ENCODE measurements around the gene PTPRH. TPM values are rescaled to one million over a fixed set of nuclear protein-coding genes. Genes with fewer than 3 reads are reported as not detected.

PTPRH gene
- total RNA-seq, 1 donor from 2014 or later = 2.1 TPM

DNA sequence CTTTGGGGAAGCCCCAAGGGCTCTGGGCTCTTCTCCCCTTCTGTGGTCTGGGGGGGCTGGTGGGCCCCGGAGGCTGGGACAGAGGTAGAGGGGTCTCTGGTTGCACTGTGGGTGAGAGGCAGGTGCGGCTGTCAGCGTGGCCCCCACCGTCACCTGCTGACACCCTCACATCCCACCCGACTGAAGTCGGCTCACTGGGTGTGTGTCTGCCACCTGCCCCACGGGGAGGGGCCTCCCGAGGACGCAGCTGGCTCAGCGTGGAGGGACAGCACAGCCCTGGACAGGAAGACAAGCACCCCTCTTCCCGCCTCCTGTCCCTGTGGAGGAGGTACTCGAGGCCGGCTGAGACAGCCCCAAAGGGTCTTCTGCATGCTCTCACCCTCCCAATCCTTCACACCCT, 21.5 kb upstream of the PTPRH start:
- Histone ChIP-seq H3K27me3 (ENCODE audit: control insufficient read depth, insufficient read depth, low read length) (no peaks in the 10 kb centered on the region), H3K36me3 (ENCODE audit: control insufficient read depth, insufficient read depth, low read length) (no peaks in the 10 kb centered on the region), H3K4me3 (ENCODE audit: low read depth, low read length) (no peak overlapping the region)
- DNase-seq (ENCODE audit: low read depth) = no peak
- TF ChIP-seq, protein P1, sequence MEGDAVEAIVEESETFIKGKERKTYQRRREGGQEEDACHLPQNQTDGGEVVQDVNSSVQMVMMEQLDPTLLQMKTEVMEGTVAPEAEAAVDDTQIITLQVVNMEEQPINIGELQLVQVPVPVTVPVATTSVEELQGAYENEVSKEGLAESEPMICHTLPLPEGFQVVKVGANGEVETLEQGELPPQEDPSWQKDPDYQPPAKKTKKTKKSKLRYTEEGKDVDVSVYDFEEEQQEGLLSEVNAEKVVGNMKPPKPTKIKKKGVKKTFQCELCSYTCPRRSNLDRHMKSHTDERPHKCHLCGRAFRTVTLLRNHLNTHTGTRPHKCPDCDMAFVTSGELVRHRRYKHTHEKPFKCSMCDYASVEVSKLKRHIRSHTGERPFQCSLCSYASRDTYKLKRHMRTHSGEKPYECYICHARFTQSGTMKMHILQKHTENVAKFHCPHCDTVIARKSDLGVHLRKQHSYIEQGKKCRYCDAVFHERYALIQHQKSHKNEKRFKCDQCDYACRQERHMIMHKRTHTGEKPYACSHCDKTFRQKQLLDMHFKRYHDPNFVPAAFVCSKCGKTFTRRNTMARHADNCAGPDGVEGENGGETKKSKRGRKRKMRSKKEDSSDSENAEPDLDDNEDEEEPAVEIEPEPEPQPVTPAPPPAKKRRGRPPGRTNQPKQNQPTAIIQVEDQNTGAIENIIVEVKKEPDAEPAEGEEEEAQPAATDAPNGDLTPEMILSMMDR (IDR thresholded peaks at IDR 0.05; ENCODE audit: insufficient read depth, low read length, poor library complexity, severe bottlenecking) = no peak

DNA sequence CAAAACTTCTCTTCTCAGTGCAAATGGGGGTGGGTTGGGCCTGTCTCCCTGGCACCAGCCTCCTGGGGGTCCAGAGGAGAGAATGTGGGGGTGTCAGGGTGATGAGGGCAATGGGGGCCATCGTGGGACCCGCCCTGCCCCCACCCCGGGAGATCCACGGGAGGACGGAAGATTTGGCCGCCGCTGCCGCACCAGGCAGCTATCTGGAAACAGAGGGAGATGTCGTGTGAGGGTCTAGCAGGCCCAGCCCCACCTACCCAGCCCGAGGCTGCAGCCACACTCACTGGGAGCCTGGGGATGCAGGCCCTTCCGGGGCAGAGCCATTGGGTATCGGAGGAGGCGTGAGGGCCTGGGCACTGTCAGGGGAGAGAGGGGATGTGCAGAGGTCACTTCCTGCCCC, 21.0 kb upstream of the PTPRH start:
- no peaks in the 10 kb centered on the region for H3K27me3 ChIP-seq (ENCODE audit: control insufficient read depth, insufficient read depth, low read length)
- DNase-seq (ENCODE audit: low read depth) = no peak
- H3K36me3 ChIP-seq (ENCODE audit: control insufficient read depth, insufficient read depth, low read length) = no peaks in the 10 kb centered on the region
- TF ChIP-seq, protein P1 (IDR thresholded peaks at IDR 0.05; ENCODE audit: insufficient read depth, low read length, poor library complexity, severe bottlenecking) = no peak
- H3K4me3 ChIP-seq (ENCODE audit: low read depth, low read length) = no peak overlapping the region

DNA sequence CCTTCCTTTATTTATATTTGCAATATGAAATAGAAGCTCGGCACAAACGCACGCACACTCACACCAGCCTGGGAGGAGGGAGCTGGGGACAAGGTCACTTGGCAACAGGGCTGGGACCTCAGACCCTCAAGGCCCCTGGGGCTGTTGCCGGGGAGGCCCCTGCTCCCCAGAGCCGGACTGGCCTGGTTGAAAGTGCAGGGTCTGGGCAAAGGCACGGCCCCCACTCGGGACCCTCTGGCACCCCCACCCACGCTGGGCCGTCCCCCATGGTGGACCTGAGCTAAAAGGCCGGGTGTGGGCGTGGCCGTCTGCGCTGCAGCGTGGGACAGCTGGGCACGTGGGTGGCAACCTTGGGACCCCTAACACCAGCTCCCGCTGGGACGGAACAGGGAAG, 20.5 kb upstream of the PTPRH start:
- no peak for DNase-seq (ENCODE audit: low read depth)
- Histone ChIP-seq H3K36me3 (ENCODE audit: control insufficient read depth, insufficient read depth, low read length) (no peaks in the 10 kb centered on the region), H3K27me3 (ENCODE audit: control insufficient read depth, insufficient read depth, low read length) (no peaks in the 10 kb centered on the region), H3K4me3 (ENCODE audit: low read depth, low read length) (no peak overlapping the region)
- TF ChIP-seq, protein P1 (IDR thresholded peaks at IDR 0.05; ENCODE audit: insufficient read depth, low read length, poor library complexity, severe bottlenecking) = no peak

DNA sequence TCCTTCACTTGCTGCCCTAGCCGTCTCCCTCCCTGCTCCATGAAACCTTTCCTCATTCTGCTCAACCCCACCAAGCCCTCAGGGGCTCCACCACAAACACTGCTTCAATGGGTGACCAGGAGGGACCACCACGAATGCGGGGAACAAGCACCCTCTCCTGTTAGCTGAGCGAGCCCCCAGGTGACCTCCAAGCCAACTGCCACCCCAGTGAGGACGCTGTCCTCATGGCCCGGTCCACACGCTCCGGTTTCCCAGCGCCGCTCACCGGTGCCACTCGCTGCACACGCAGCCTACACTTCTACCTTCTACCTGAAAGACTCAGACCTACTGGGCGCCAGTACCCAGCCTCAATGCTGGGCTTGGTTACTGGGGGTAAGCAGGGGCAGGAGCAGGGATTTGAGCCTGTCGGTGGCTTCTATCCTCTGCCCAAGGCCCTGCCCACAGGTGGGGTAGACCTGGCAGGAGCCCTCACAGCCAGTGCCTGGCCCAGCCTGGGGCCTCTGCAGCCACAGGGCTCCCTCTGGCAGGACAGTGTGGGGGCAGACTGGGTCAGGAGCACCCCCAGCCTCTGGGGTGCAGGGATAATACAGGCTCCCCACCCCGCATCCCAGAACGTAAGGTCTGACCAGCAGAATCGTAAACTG, 20.0 kb upstream of the PTPRH start:
- Histone ChIP-seq H3K36me3 (ENCODE audit: control insufficient read depth, insufficient read depth, low read length) (no peaks in the 10 kb centered on the region), H3K27me3 (ENCODE audit: control insufficient read depth, insufficient read depth, low read length) (no peaks in the 10 kb centered on the region), H3K4me3 (ENCODE audit: low read depth, low read length) (no peak overlapping the region)
- DNase-seq (ENCODE audit: low read depth) = no peak
- TF ChIP-seq, protein P1 (IDR thresholded peaks at IDR 0.05; ENCODE audit: insufficient read depth, low read length, poor library complexity, severe bottlenecking) = no peak

DNA sequence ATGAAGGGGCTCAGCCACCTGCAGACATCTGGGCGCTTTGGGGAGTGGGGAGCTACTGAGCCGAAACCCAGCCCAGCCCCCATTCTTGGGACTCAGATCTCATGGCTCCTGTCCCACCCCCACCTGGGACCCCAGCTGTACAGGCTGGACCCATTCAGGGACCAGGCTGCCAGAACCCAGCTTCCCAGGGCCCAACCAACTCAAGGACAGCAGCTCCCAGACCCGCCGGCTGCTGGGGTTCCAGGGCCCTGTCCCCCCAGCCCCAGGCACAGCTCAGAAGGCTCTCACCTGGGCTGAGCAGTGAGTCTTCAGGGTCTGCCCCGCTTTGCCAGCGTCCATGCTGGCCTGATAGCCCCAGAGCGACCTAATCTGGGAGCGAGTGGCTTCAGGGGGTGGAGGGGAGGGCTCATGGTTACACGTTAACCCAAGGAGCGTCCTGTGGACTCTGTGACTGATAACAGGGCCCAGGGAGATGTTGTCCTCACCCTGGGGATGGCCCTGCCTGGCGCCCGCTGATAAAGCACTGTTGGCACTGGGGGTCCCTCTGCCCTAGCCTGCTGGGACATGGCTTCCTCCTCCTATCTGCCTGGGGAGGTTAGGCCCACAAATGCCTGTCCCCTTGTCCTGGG, 19.2 kb upstream of the PTPRH start, which contains the start of gene TMEM86B:
TMEM86B (minus strand) TSS at position 361 of the 629 bp plus-strand sequence; CDS start at position 339, 22 bp downstream.
- TF ChIP-seq, protein P1 (IDR thresholded peaks at IDR 0.05; ENCODE audit: insufficient read depth, low read length, poor library complexity, severe bottlenecking) = no peak
- Histone ChIP-seq H3K4me3 (ENCODE audit: low read depth, low read length) (no peak within 1 kb of the TSS), H3K27me3 (ENCODE audit: control insufficient read depth, insufficient read depth, low read length) (no peaks in the 10 kb centered on the region), H3K36me3 (ENCODE audit: control insufficient read depth, insufficient read depth, low read length) (no peaks in the 10 kb centered on the region)
- no peak for DNase-seq (ENCODE audit: low read depth)
